TTC549 (cell line): ENCODE measurements around the gene WSB1.
"Not testable (repeated sequence)": the region's sequence is repeated elsewhere in the genome, so short reads cannot be mapped to it uniquely, and the experiment has no call there.

ENCODE experiments used
- FAIRE-seq: peaks from 2 replicates; lab custom pipeline; 2012; peaks lifted over from hg19 to GRCh38; lab: Jason Lieb, UNC

Gene WSB1

DNA sequence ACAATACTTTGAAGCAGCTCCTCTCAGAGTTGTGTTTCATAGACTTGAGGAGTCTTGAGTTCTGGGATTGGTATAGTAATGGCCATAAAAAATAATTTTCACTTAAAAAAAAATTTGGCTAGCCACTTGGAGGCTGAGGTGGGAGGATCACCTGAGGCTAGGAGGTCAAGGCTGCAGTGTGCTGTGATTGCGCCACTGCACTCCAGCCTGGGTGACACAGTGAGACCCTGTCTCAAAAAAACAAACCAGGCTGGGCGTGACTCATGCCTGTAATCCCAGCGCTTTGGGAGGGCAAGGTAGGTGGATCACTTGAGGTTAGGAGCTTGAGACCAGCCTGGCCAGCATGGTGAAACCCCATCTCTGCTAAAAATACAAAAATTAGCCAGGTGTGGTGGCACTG lies 14.8 kb upstream of the WSB1 start:
- not testable (repeated sequence) for FAIRE-seq

DNA sequence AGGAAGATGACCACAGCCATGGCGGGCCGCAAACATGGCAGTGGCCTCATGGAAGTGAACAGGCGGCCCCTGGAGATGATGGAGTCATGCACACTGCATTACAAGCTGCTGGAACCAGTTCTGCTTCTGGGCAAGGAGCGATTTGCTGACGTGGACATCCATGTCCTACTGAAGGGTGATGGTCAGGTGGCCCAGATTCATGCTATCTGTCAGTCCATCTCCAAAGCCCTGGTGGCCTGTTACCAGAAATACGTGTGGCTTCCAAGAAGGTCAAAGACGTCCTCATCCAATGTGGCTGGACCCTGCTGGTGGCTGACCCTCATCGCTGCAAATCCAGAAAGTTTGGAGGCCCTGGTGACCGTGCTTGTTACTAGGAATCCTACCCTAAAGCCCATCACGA lies 13.4 kb upstream of the WSB1 start:
- no peak for FAIRE-seq

DNA sequence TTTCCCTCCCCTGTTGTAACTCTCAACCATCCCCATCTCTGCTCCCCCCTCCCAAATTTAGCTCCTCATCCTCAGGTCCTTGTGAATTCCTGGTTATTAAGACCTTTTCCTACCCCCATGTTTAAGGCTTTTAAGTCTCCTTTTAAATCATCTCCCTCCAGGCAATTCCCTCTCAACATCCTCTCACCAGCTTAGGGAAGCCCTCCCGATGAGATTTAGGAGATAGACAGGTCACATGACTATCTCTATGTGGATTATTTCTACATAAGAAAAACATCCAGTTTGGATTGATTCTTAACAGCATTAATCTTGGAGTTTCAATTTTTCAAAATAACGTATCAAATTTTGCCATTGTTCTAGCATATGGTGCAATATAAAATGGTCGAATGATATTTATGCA lies 12.5 kb upstream of the WSB1 start:
- FAIRE-seq, result no peak

DNA sequence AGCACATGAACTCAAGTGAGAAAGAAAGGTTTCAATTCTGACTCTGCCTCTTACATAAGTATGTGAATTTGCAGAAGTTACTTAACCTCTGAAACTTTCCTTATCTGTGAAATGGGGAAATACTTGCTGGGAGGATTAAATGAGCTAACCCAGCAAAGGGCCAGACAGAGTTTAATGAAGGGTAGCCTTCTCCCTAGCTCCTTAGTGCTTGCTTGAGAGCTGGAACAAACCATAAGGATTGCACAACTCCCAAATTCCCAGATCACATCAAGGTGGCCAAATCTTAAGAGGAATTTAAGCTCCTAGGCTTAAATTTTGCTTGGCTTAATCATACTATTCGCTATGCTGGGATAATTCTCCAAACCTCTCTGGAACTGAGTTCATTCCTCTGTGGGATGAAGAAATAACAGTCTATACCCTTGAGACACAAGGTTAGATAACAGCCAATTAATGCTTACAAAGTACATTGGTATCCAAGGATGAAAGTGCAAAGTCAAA lies 11.8 kb upstream of the WSB1 start:
- no peak for FAIRE-seq

DNA sequence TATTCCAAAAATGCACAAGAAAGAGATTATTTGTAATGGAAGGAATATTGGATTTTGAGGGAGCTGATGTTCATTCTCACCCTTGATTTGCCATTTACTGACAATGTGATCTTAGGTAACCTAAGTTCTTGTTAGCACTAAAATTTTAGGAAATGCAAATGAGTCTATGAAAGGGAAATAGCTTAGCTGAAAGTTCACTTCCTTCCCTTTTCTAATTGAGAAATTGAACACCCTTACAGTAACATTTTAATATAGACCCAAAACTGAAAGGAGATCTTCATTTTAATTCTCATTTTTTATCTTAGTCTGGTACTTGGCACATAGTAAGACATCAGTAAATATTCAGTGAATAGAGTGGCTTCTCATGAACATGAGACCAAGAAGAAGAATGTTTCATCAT lies 10.9 kb upstream of the WSB1 start:
- FAIRE-seq, result no peak

DNA sequence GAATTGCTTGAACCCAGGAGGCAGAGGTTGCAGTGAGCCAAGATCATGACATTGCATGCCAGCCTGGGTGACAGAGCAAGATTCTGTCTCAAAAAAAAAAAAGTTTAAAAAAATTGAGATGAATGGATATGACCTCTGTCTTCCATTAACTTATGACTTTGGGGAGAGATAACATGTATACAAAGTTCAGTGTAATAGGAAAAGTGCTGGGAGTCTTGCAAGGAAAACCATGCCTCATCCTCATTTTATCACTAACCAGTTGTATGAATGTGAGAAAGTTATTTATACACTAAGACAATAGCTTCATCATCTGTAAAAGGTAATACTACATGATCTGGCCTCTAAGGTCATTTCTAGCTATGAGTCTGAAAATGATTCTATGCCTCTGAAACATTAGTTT lies 10.2 kb upstream of the WSB1 start:
- no peak for FAIRE-seq

DNA sequence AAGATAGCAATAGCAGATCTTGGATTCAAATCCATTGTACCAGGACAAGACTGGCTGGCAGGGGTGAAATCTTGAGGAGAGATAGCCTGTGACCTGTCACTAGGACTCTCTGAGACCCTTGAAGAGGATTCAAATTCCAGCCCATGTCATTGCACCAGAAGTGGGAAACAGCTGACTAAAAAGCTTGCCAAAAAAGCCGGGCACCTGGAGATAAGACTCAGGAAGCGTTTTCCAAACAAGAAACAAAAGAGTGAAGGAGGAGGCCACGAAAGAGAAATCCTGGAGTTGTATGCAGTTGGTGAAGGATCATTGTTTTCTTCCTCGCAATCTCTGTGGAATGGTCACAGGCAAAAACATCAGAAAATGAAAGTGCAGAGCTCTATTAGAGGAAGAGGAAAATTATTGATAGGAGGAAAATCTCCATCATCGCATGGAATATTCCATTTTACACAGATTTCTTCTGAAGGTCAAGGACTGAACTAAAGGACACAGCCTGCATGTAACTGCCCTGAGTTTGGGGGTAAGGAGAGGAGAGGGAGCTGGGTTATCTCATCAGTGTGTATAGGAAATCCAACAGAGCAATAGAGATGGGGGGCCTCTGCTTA lies 9.0 kb upstream of the WSB1 start:
- no peak for FAIRE-seq

DNA sequence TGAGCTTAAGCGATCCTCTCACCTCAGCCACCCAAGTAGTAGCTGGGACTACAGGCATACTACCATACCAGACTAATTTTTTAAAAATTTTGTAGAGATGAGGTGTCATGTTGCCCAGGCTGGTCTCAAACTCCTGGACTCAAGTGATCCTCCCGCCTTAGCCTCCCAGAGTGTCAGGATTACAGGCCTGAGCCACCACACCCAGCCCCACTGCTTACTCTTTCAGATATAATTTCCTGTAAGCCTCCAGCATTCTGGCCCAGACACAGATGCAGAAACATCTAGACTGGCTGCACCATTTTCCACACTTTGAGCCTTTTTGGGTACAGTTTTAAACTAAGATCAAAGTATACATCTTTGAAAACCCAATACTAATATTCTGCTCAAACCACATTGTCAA lies 8.4 kb upstream of the WSB1 start:
- no peak for FAIRE-seq

DNA sequence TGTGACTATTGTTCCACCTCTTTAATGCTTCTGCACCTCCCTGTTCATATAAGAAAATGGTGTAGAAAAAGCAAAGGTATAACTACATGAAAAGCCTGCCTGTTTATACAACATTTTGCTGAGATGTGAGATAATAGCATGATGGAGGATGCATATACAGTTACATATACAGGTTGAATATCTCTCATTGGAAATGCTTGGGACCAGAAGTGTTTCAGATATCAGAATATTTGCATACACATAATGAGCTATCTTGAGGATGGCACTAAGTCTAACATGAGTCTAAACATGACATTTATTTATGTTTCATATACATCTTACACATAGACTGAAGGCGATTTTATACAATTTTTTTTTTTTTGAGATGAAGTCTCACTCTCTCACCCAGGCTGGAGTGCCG lies 5.7 kb upstream of the WSB1 start:
- FAIRE-seq, result no peak

DNA sequence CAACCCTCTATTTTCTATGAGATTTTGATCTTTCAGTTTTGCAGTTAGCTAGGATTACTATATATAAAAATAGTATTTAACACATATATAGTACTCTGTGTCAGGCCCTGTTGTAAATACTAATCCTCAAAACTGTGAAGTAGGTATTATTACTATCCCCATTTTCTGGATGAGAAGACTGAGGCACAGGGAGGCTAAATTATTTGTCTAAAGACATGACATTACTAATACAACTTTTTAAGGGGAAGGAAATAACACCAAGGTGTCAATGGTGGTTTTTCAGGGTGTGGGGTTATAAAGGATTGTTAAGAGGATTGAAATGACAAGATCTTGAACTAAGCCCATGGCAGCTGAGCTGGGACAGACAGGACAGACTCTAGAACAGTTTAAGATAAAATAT lies 4.1 kb upstream of the WSB1 start:
- FAIRE-seq, result no peak

DNA sequence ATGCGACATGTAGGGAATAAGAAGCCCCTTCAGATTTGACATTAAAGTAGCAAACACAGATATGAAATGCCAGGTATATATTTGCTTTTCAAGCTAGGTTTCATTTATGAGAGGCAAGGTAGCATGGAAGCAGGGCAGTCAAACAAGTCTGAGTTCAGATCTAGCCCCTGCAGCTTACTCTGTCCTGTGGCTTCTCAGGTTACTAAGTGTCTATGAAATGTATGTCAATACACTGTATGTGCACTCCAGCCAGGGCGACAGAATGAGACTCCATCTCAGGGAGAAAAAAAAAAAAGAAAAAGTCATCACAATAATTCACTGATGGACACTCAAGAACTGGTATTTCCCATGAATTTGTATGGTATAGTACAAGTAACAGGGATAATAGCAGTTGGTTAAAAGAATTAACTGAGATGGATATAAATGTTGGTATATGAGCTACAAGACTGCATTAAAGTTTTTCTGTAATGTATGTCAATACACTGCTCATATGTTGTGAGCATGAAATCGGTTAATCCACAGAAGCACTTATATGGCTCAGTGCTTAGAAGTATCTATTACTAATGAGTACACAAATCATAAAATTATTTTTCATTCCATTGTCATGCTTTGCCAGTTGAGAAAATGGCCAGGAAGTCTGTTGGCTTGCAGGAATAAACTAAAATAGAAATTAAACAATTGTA lies 2.9 kb upstream of the WSB1 start:
- no peak for FAIRE-seq

DNA sequence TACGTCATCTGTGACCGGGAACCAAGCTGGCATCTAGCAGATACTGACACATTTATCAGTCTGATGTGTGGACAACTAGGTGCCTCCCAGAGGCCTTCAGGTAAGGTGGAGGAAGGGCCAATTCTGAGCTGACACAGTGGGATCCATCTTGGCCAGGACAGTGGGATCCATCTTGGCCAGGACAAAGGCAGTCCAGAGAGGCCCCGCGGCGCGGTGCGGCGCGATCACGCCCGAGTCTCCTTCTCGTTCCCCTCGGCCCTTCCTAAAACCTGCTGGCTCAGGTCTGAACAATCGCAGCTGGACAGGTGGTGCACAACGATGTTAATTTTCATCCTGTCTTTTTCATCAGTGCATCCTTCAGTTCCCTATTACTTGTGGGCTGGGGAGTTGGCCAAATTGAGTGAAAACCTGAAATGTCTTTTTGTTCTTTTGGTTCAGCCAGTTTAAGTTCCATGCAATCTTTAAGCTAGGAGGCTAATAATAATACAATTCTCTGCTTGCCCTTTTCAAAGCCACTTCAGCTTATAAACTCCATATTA lies 486 bp upstream of the WSB1 start:
- no peak for FAIRE-seq

DNA sequence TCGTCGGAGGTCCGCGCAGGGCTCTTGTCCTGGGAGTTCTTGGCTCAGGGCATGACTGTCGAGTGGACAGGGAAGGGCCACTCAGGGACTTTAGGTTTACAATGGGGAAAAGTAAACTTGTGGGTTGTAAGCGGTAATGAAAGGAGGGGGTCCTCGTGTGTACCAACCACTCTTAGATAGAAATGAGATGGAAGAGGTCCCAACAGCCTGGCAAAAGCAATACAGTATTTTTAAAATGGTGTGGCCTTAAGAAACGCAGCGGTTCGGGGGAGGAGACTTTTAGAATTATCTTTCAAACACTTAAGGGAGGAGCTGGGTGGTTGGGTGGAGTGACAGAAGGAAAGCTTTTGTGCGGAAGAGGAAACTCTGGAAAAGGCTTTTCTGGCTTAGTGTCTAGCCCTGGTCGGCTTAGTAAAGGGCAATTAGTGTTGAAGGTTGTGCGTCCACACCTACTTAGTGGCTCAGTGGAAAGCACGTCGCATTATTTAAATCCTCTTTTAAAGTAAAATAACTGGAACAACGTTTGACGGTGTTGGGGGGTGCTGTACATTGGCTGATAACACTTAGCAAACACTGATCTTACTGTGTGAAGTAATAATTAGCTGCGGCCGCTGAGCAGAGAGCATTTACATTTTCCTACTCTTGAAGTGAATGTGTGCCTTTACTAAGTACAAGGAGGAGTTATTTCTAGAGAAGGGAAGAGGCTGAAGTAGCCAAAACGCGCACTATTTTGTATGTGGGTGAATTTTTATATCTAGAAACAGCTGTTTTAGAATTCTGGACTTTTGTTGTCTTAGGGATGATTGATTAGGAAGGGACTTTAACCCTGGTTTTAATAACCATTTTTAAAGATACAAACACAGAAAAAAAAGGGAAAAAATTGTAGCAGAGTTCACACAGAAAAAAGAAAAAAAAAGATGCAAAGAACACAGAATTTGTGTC lies 1.0 kb downstream of the WSB1 start:
- FAIRE-seq, result no peak

DNA sequence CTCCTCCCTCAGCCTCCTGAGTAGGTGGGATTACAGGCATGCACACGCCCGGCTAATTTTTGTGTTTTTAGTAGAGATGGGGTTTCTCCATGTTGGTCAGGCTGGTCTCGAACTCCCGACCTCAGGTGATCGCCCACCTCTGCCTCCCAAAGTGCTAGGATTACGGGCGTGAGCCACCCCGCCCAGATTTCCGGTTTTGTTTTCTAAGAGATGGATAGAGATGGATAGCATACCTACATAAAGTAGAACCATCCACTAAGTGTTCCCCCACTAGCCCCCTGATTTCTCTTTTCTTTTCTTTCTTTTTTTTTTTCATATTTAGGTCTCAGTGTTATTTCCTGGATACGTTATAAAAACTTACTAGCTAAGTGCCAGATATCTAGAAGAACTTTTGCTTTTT lies 2.0 kb downstream of the WSB1 start:
- FAIRE-seq, result no peak

DNA sequence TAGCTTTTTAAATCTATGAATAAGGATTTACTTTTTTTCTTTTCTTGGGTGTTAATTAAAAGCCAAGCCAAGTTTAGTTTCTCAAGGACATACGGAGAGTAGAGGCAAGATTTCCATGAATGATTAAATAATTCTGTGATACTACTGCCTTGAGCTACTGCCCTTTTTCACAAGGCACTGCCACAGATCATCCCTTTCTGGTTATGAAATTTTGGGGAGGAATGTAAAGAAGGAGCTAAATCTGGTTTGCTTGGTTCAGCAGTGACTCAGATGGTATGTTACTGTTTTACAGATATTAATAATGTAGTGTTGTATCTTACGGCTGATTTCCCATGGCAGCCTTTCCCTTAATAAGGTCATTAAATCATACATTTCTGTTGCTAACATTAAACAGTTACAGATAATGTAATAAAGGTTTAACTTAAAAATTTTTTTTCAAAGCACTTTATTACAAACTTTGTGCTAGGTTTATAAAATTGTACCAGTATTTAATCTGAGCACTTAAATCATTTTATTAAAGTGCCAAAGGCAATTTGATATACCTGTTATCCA lies 2.6 kb downstream of the WSB1 start:
- FAIRE-seq, result no peak

DNA sequence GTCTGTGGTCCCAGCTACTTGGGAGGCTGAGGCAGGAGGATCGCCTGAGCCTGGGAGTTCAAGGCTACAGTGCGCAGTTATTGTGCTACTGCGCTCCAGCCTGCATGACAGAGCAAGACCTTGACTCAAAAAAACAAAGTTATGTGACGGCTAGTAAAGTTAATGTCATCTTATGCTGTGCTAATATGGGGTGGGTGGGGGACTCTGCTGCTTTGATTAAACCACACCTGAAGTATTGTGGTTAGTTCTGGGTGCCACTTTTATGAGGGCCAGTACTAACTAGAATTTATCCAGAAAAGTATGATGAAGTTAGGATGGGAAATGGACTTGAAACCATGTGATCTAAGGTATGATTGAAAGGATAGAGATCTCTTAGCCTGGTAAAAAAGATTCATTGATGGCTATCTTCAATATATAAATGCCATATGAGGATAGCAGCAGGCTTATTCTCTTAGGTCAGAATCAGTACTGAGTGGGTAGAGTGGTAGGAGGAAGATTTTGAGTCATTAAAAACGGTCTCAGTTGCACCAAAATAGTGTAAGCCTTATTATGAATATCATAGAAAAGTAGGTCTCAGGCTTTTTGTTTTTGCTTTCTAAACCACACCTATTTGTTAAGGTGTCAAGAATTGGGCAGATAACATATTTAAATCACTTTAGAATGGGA lies 5.6 kb downstream of the WSB1 start:
- no peak for FAIRE-seq

DNA sequence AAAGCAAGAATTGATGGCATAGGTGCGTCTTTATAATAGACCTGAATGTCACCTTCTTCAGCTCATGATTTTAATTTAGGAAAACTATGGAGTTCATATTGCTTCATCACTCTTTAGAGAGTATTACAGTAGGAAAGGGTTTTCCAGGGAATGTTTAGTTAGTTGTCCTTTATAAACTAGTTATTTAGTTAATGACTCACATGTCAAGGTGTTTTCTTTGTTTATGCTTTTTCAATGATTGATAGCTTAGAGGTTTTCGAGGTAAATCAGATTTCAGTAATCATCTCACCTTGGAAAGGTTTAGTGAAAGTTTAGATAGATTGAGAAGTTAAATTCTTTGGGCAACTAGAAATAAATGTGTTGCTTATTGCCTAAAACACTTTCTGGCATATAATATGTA lies 9.8 kb downstream of the WSB1 start:
- no peak for FAIRE-seq

DNA sequence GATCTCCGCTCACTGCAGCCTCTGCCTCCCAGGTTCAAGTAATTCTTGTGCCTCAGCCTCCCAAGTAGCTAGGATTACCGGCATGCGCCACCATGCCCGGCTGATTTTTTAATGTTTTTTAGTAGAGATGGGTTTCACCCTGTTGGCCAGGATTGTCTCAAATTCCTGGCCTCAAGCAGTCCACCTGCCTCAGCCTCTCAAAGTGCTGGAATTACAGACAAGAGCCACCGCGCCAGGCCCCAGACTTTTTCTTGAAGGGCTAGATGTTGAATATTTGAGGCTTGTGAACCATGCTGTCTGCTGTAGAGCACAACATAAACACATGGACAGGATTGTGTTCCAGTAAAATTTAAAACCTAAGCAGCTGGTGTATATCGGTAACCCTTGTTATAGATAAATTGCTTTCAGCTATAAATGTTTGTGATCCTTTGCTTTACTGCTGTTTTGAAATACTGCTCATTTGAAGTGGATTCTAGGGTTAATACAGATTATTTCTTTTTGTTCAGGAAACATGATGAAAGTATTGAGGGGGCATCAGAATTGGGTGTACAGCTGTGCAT lies 12.4 kb downstream of the WSB1 start:
- FAIRE-seq, result no peak

DNA sequence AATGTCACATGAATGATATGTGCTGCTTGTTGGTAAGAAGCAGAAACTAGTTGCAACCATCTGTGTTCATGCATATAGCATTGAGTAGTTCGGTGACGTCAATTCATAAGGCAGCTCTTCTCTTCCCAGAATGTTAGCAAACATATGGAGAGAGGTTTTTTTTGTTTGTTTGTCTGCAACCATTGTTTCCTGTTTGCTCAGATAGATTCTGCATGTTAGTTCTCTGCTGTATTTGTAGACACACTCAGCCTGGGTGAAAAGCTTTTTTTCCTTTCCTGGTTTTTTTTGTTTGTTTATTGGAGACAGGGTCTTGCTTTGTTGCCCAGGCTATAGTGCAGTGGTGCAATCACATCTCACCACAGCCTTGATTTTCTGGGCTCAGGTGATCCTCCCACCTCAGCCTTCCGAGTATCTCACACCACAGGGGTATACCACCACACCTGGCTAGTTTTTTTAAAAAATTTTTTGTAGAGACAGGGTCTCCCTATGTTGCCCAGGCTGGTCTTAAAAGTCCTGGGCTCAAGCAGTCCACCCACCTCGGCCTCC lies 16.7 kb downstream of the WSB1 start:
- FAIRE-seq, result no peak

DNA sequence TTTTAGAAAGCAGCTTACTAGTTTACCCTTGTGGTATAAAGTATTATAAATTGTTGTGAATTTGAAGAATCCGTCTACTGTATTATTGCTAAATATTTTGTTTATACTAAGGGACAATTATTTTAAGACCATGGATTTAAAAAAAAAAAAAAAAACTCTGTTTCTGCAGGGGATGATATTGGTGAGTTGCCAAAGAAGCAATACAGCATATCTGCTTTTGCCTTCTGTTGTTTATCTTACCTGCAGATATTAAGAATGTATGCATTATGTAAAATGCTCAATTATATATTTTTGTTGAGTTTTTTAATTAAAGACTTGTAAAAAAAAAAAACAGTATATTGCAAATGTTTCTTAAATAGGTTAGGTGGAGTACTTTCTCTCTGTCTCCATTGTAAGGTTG lies 19.4 kb downstream of the WSB1 start:
- FAIRE-seq, result no peak

DNA sequence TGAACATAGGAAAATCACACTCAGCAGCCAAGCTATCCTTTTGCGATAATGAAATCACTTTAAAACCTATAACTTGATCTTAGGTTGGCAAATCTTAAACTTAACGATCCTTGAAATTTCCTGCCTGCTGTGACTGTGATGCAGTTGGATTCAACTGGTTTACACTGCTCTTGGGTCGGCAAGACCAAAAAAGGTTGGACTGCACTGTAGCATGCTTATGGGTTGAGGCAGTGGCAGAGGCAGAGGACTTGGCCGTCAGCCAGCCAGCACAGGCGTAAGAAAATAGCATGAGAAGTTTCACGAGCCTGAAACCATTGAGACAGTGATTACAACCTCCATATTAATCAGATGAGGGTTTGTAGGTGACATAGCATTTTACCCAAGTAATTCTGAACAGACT lies 21.4 kb downstream of the WSB1 start:
- no peak for FAIRE-seq
